NCI-H460 (cell line): Measurements from ENCODE around the gene SNAP25. TPM values are rescaled to one million over a fixed set of nuclear protein-coding genes. Genes with fewer than 3 reads are reported as not detected.

Experiments
- DNase-seq: peaks from one replicate; pipeline ENCODE4 v3.0.0-alpha.2; 2016; ENCODE audit warnings: low read depth; ENCODE audit errors: extremely low read depth
- total RNA-seq: library from RNA; depleted of rRNA; stranded (reverse); fragments of >200 nt; shearing (Covaris generic); gene quantifications from 2 replicates; pipeline ENCODE4 v1.2.3, GENCODE V29; 2014

SNAP25 gene
- total RNA-seq, 1 experiment from 2014 or later: 0.42 TPM

DNA sequence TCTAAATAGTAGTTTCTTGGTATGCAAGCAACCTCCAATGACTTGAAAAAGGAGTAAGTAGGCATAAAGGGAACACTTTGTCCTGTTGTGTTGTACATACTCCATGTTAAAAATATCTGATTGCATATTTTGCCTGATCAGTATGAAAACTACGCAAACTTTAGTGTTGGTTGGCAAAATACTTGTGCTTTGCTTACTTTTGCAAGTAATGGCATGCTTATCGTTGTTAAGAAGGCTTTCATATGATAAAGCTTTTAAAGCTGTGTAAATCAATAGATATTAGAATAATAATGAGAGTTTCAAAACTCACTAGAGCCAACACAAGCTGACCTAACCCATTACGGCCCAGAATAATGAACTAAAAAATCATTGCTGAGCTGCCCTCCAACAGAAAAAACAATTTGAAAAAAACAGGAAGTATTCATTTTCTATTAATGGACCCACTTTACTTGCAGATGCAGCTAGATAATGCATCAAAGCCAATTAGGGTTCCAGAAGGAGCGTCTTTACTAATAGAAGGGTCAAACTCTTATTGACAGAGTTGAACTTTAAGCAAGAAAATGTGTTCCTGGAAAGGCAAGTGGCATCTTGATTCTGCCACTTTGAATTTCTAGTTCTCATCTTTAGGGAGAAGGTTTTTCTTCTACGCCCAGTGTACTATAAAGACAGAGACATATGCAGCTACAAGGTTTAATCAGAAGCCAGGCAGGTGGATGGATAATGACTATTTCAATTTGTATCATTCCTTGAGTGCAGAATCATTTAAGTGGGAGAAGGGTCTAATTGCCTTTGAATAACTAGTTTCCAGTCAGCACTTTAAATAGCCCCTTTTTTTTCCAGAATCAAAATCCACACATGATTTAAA is 82.2 kb downstream of the SNAP25 start:
- no peak for DNase-seq

DNA sequence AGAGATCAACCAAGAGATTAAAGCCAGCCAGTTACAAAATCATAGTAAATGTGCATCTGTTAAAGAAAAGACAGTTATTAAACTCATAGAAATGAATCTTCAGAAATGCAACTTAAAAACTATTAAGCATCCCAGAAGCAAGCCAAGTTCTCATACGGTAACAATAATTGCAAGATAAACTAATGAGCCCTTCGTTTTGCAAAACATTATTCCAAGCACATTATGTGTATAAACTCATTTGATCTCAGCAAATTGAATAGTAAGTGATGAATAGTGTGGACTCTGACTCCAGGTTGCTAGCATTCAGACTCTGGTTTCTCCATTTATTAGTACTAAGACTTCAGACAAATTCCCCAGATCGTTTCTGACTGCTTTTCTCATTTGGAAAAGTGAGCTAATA is 85.2 kb downstream of the SNAP25 start:
- DNase-seq: no peak

DNA sequence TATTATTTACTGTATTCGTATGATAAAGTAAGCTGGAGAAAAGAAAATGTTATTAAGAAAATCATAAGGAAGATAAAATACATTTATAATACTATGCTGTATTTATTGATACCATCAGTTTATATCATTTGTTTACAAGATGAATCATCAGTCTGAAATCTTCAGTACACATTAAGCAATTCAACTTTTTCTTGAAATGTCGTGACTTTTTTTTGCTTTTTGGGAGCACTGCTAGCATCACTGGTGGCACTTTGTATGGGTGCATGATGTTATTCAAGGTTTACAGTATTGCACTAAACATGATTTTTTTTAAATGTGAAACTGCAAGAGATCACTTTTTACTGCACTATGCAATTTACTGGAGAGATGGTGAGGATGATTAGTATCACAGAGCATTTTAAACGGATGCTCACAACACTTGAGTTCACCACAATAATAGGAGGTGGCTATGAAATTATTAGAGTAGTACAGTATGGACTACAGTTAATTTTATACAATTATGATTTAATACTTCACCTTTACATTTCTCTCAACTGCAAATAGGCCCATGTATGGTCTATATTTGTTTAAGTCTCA is 85.9 kb downstream of the SNAP25 start:
- no peak for DNase-seq

DNA sequence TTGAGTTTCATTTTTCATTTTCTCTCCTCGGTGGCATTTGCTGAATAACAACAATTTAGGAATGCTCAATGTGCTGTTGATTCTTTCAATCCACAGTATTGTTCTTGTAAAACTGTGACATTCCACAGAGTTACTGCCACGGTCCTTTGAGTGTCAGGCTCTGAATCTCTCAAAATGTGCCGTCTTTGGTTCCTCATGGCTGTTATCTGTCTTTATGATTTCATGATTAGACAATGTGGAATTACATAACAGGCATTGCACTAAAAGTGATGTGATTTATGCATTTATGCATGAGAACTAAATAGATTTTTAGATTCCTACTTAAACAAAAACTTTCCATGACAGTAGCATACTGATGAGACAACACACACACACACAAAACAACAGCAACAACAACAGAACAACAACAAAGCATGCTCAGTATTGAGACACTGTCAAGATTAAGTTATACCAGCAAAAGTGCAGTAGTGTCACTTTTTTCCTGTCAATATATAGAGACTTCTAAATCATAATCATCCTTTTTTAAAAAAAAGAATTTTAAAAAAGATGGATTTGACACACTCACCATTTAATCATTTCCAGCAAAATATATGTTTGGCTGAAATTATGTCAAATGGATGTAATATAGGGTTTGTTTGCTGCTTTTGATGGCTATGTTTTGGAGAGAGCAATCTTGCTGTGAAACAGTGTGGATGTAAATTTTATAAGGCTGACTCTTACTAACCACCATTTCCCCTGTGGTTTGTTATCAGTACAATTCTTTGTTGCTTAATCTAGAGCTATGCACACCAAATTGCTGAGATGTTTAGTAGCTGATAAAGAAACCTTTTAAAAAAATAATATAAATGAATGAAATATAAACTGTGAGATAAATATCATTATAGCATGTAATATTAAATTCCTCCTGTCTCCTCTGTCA is 88.1 kb downstream of the SNAP25 start:
- DNase-seq: no peak

DNA sequence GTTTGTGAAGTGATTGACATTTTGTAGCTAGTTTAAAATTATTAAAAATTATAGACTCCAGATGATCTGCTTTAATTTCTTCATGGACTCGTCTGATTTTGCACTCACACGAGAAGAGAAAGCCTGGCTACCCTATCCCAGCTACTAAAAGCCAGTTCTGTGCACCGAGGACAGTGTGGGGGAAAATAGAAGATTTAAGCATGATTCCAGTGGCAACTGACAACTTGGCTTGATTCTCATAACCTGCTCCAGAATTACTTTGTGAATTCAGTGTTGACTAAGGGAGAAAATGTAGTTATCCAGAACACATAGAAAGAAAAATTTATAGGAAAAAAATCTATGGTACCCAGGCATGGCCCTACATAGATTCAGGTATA is 88.7 kb downstream of the SNAP25 start:
- DNase-seq: no peak

DNA sequence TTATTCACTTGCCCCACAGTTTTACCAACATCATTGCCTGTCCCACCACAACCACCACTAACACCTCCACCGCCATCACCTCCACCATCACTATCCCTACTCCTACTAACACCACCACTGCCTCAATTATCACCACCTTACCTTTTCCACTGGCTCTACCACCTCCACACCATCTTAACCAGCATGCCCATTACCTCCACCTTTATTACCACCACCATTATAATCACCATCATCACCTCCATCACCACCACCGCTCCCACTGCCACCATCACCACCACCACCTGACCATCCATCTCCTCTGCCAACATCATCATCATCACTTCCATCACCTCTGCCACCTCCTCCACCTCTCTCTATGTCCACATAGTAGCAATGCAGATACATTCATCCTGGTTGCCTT is 90.0 kb downstream of the SNAP25 start:
- no peak for DNase-seq

DNA sequence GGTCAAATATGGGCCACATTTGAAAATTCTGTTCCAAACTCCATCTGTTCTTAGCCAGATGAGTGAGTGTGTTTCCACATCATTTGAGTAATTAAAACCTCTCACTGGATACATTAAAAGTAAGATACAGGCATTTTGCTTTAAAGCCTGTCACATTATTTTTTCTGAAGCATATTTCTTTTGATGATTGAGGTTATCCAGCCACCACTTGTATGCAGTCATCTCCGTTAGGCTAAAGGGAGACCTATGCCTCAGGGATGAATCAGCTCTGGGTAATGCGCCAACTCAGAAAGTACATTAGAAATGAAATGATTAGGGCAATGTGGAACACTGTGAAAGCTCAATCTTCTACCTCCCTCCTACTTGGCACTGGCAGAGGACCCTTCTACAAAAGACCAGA is 90.7 kb downstream of the SNAP25 start:
- DNase-seq: no peak

DNA sequence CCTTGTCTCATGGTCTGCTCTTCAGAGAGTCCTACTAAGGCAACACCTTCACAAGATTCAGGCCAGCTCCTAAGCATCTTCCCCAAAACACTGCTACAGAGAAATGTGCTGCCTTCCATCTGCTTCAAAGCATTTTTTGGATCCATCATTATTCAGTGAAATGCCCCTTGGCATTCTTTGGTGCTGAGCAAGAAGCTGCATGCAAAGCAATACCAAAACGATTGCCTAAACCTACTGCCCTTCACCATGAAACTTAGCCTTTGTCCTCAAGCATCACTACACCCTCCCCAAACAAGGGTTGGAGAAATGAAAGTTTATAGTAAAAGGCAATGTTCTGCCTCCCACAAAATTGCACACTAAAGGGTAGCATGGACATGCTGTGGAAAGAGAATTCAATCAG is 93.5 kb downstream of the SNAP25 start:
- no peak for DNase-seq

DNA sequence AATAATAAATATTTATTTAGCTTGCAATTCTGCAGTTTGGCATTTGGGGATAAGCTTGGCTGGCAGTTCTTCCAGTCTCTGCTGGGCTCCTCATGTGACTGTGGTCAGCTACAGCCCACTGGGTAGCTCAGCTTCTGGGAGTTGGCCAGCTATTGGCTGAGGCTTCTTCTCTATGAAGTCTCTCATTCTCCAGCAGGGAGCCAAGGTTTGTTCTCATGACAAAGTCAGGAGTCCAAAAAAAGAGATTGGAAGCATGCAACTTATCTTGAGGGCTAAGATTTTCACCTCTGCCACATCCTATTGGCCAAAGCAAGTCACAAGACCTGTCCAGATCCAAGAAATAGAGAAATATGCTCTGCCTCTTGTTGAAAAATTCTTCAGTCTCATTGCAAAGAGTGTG is 94.6 kb downstream of the SNAP25 start:
- DNase-seq: no peak

DNA sequence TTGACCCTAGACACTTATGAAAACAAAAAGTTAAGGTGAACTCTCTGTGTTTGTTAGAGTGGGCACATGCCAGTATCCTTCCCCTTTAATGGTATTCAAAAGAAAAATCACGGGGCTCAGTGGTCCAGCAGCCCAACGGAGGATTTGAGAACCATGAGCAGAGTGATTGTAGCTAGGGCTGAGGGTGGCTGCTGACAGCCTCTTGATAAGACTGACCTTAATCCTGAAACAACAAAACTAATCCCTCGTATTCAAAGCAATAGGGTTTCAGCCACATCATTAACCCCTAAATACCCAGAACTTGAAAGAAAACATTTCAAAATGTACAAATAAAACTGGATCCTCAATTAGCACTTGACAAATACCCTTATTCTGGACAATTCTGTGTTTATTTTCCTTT is 95.1 kb downstream of the SNAP25 start:
- no peak for DNase-seq

DNA sequence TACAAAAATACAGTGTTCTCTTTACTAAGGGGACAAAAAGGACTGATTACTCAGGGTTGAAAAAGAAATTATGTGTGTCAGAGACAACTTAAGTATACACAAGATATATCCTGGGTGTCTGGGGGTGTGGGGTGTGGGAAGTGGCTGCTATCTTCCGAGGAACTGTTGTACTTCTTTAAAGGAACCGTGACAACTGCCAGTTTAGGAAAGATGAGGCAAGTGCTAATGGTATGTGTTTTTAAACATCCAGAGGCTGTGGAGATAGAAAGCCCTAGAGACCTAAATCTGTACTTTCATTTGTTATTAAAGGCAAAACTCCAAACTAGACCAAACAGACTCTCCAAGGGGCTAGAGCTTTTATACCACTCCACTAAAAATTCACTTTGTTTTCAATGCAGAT is 95.6 kb downstream of the SNAP25 start:
- no peak for DNase-seq

DNA sequence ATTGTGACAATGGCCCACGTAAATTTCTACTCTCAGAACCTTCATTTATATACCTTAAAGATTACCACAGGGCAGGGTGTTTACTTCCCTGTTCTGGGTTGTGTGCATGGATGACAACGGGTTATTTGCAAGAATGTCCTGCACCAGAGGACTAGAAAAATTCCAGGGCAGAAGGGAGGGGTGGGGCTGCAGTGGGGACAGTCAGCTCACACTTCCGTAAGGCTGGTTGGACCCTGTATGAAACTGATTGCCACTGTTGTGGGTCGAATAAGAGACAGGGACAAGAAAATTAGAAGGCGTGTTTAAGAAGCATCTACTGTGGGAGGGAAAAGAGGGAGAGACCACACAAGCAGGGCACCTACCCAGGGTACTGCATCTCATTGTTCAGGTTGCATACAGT is 96.5 kb downstream of the SNAP25 start:
- no peak for DNase-seq

DNA sequence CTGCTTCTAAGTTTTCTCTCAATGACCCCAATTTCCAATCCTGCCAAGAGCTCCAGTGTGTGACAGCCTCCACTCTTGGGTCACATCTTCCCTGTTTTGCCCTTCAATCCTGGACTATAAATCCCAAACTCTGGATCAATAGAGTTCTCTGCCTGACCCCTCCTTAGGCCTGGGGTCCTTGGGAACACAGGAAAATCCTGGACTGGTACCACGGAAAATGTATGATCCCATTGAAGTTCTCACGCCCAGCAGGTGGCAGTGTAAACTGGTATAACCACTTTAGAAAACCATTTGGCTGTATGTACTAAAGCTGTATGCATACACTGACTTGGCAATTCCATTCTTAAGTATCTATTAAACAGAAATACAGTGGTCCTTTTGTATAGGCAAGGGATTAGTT is 98.0 kb downstream of the SNAP25 start:
- DNase-seq: no peak

DNA sequence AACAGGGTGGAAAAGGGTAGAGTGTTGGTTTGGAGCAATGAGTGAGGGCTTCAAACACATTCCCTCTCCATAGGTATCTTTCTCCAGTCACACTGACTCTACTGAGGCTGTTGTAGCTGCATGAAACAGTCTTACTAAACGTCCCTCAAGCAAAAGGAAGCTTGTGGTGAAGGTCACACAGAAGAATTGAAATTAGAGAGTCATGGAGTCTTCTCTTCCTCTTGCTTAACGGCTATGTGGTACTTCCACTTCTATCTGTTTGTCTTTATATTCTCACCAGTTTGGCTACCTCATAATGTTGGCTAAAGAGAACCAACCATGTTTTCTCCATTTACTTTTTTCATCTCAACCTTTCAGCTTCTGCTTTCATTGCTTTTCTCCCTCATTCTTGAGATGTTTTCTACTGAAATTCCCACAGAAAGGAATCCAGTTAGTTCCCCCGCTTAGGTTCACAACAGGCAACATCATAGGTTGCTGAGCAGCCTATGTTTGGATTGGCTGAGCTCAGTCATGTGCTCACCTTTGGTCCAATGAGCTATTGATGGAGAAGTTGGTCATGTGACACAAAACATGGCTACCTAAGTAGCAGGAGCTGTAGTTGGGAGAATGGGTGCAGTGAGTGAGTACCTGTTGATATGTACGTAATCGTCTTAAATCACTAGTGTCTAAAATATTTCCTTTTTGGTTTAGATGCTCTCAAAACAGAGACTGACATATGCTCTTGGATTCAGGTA is 99.8 kb downstream of the SNAP25 start:
- no peak for DNase-seq

DNA sequence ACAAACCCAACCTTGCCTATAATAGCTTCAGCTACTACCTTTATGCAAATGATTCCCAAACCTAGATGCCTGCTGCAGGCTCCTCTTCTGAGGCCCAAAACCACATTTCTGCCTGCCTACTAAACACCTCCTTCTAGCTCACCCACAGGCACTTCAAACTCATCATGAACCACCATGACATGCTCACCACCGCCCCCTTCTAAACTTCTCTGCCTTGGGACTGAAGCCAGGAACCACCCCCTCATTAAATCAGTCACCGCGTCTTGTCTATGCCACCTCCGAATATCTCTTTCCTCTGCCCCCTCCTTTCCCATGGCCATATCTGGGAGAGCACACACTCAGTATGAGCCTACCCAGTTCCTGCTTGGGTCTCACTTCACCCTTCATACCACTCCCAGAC is 101.2 kb downstream of the SNAP25 start:
- no peak for DNase-seq

DNA sequence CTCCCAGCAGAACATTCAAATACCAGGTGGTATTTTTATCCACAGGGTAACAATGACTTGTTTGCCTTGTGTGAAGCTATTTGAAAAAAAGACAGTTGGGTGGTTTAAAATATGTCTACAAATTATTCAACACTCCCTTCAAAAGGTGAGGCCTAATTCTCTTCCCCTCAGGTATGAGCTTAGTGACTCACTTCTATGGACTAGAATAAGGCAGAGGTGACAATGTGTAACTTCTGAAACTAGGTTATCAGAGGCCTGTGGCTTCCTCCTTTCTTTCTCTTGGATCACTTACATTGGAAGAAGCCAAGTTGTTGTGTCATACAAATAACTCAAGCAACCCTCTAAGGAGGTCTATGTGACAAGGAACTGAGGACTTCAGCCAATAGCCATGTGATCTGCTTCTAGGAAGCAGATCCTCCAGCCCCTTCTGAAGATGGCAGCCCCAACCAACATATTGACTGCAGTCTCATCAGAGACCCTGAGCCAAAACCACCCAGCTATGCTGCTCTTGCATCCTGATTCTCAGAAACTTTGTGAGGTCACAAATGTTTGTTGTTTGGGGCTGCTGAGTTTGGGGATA is 102.6 kb downstream of the SNAP25 start:
- no peak for DNase-seq

DNA sequence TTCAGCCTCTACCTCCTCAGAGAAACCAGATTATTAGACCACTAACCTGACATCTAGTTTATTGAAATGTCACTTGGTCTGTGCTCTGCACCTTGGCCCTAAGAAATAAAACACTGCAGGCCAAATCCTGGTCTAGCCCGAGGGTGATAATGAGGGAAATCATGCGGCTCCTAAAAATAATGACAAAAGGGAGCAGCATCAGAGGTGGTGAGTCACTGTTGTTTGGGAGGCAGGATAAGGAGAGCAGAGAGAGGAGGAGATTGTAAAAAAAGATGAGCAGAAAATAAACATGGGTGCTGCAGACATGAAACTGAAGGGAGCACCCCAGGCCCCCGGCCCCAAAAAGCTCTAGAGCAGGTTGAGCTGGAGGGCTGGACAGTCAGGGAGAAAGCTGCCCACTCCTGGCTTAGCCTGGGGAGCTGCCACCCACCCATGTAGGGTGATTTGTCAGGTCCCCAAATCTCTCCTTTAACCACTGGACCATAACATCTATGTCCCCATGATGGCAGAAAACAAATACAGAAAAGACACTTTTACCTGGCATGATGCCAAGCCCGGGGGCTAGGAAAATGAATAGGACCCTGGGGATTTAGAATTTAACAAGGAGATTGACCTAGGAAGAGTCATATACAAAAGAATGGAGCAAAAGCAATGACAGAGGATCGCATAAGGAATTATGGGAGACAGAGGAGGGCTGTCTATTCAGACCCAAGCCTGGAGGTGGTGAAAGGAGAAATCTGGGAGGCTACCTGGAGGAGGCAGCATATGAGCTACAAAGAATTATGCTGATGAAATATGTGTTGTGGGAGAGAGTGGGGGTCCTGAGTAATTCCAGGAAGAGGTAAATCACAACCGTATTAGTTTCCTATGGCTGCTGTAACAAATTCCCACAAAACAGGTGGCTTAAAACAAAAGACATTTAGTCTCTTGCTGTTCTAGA is 103.7 kb downstream of the SNAP25 start:
- no peak for DNase-seq

DNA sequence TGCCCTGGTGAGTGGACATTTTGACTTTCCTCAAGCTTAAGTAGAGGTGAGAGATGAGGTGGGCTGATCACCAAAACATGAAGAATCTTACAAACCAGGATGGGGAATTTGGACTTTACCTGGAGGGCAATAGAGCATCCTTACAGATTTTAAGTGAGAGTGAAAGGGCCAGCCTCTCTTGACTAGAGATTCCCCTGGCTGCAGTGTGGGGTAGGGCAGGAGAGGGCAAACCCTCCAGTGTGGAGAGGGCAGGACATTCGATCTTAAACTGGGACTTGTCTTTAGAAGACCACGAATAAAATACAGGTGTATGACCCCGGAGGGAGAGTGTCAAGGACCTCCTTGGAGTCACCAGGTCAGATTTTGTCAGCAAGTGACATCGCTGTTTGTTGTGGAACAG is 105.1 kb downstream of the SNAP25 start:
- DNase-seq: no peak

DNA sequence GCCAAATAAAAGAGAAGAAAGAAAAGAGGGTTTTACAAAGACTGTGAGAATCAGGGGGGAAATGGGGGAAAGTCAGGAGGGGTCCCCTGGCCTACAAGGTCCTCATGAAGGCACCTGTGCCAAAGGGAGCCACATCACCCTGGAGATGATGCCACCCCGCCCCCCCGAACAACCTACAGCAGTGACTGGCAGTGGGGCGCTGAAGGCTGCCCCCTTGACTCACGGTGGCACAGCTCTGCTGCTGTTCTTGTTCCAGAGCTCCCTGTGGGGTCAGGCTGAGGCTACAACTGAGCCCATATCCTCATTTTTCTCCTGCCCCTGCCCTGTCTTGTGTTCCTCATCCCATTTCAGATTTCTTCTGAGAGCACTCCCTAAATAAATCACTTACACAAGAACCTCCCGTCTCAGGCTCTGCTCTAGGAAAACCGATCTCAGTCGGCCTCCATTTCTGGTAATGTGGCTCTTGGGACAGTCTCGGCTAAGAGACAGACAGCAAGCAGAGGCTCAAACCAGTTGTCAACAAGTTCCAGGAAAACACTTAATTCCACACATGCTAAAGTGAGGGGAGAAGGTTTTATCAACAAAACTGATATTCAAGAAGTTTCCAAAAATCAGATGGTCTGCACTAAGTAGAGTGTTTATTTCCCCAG is 105.7 kb downstream of the SNAP25 start:
- no peak for DNase-seq
